Keratinocyte (primary cell): ENCODE data around the gene CIROP. TPM values are rescaled to one million over a fixed set of nuclear protein-coding genes. Genes with fewer than 3 reads are reported as not detected.

Source experiments
- DNase-seq: peaks from one replicate; pipeline ENCODE4 v3.0.0-alpha.2; 2011; ENCODE audit warnings: low read depth, missing footprints, low spot score
- FAIRE-seq: peaks from 2 replicates; lab custom pipeline; 2011; peaks lifted over from hg19 to GRCh38; lab: Jason Lieb, UNC
- H2AFZ ChIP-seq: 2 replicates; pipeline ENCODE4 v1.6.0; 2012; ENCODE audit warnings: low read length, control low read depth, inconsistent platforms; ENCODE audit not compliant: control insufficient read depth
- H3K27ac ChIP-seq: 2 replicates; pipeline ENCODE4 v1.5.1; 2011; ENCODE audit warnings: low read length; ENCODE audit not compliant: control insufficient read depth, insufficient read depth
- H3K27me3 ChIP-seq: 3 replicates; pipeline ENCODE4 v1.6.0; 2011; ENCODE audit warnings: low read length; ENCODE audit not compliant: control insufficient read depth, insufficient read depth; ENCODE audit errors: extremely low read depth
- H3K36me3 ChIP-seq, 2 experiments: 2 replicates in 1 of 2; 3 replicates in 1 of 2; pipeline ENCODE4 v1.5.1; 2011; ENCODE audit warnings: low read length in 2 of 2, mild to moderate bottlenecking in 1 of 2; ENCODE audit not compliant: control insufficient read depth in 2 of 2, insufficient read depth in 2 of 2; ENCODE audit errors: extremely low read depth in 1 of 2
- H3K4me1 ChIP-seq: 3 replicates; pipeline ENCODE4 v1.5.1; 2011; ENCODE audit warnings: low read length; ENCODE audit not compliant: control insufficient read depth, insufficient read depth; ENCODE audit errors: extremely low read depth
- H3K4me2 ChIP-seq: 3 replicates; pipeline ENCODE4 v1.6.0; 2011; ENCODE audit warnings: low read depth, low read length; ENCODE audit not compliant: control insufficient read depth, insufficient read depth; ENCODE audit errors: extremely low read depth
- H3K4me3 ChIP-seq, 3 experiments: fragments of 200-600 bp in 1 of 3; sonication (generic) in 1 of 3; 2 replicates in 2 of 3; 3 replicates in 1 of 3; pipeline ENCODE4 v1.5.1; 2011 to 2016; ENCODE audit warnings: low read length in 3 of 3, mild to moderate bottlenecking in 3 of 3, control low read depth in 2 of 3, inconsistent platforms in 1 of 3, low read depth in 1 of 3, mixed read lengths in 1 of 3, mixed run types in 1 of 3, moderate library complexity in 1 of 3; ENCODE audit not compliant: control insufficient read depth in 2 of 3, insufficient read depth in 2 of 3; ENCODE audit errors: extremely low read depth in 1 of 3
- H3K79me2 ChIP-seq: 2 replicates; pipeline ENCODE4 v1.6.0; 2012; ENCODE audit warnings: low read length; ENCODE audit not compliant: control insufficient read depth, insufficient read depth
- H3K9ac ChIP-seq: 3 replicates; pipeline ENCODE4 v1.6.0; 2011; ENCODE audit warnings: low read length; ENCODE audit not compliant: control insufficient read depth, insufficient read depth; ENCODE audit errors: extremely low read depth
- H3K9me1 ChIP-seq: 3 replicates; pipeline ENCODE4 v1.6.0; 2011; ENCODE audit warnings: low read length; ENCODE audit not compliant: control insufficient read depth, insufficient read depth; ENCODE audit errors: extremely low read depth
- H3K9me3 ChIP-seq: 2 replicates; pipeline ENCODE4 v1.5.1; 2012; ENCODE audit warnings: low read depth, low read length; ENCODE audit not compliant: control insufficient read depth
- H4K20me1 ChIP-seq: 3 replicates; pipeline ENCODE4 v1.6.0; 2011; ENCODE audit warnings: low read length; ENCODE audit not compliant: control insufficient read depth, insufficient read depth; ENCODE audit errors: extremely low read depth
- EZH2 ChIP-seq: IDR thresholded peaks from one replicate; pipeline ENCODE4 v1.6.1; 2012; ENCODE audit warnings: inconsistent platforms, mild to moderate bottlenecking, low read length, moderate library complexity
- dilution Hi-C: fragments of 300-500 bp; cut with MboI; formaldehyde crosslinking; loops from one replicate; pipeline ENCODE4 v1.7.0; 2020; ENCODE audit warnings: low sequenced_read_pairs; ENCODE audit not compliant: extremely low pct_ligation_motif_present
- polyA plus RNA-seq, 5 experiments: library from polyadenylated mRNA; depleted of rRNA in 3 of 5; stranded (reverse) in 3 of 5; stranded (forward) in 1 of 5; unstranded in 1 of 5; fragments of >200 nt; gene quantifications; 1 replicate in 1 of 5; 2 replicates in 3 of 5; 3 replicates in 1 of 5; pipeline versions ENCODE4 v1.2.1 to v1.2.3, GENCODE V29; 2011 to 2012; ENCODE audit warnings: missing spikeins in 2 of 5, low read depth in 1 of 5, low replicate concordance in 1 of 5
- TF ChIP-seq, protein P1 (sequence below), 3 experiments: IDR thresholded peaks in 1 of 3; conservative IDR thresholded peaks in 1 of 3; optimal IDR thresholded peaks in 1 of 3; 2 replicates in 2 of 3; 3 replicates in 1 of 3; pipeline versions ENCODE3 to v1.5.1; 2011; ENCODE audit warnings: low read length in 3 of 3, mild to moderate bottlenecking in 3 of 3, moderate library complexity in 2 of 3, control low read depth in 1 of 3, inconsistent platforms in 1 of 3; ENCODE audit not compliant: insufficient read depth in 2 of 3; ENCODE audit errors: extremely low read depth in 1 of 3

Gene CIROP
- polyA plus RNA-seq, 1 donor (not counting 4 experiments of a cell fraction or from before 2014, with no cell fraction given) = not detected

DNA sequence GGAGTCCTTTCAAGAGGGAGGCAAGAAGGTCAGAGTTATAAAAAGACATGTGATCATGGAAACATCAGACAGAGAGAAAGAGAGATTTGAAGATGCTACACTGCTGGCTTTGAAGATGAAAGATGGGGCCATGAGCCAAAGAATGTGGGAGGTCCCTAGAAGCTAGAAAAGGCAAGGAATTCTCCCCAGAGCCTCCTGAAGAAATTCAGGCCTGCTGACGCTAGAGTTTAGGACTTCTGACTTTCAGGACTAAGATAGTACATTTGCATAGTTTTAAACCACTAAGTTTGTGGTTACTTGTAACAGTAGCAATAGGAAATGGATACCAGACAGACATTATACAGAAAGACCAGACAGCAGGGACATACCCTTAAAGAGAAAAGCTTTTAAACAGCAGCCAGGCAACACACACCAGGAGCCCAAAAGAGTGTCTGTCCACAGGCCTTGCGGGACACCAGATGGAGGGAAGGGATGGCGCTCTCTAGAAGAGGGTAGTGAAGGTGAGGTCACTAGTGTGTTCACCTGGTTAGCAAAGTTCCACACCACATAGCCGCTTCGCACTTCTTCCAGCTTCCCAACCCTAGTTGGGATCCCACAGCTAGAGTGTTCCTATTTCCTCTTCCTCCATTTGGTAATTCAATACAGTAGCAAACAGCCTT is 43.9 kb upstream of the CIROP start:
- FAIRE-seq = no peak
- peaks cover 9% of the 10 kb centered on the region for H3K4me1 ChIP-seq

DNA sequence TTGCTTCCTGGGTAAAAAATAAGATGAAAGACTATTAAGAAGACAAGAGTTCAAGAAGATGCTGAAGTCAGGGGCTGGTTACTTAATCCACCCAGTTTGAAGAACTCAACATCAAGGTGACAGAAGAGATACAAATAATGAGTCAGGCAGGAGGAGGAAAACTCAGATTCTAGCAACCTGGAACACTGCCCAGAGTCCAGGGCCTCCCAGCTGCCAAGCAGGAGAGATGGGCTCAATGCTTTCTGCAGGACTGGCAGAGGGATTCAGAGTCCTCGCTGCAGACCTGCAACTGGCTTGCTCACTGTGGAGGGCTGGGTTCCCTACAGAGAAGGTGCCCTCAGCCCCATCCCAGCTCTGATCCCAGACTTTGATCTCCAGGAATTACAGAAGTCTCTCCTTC is 42.9 kb upstream of the CIROP start:
- H3K9ac ChIP-seq = no peak overlapping the region
- dilution Hi-C loops = no loop called here
- no peak overlapping the region for H3K4me3 ChIP-seq
- no peak for TF ChIP-seq EZH2
- TF ChIP-seq, protein P1, sequence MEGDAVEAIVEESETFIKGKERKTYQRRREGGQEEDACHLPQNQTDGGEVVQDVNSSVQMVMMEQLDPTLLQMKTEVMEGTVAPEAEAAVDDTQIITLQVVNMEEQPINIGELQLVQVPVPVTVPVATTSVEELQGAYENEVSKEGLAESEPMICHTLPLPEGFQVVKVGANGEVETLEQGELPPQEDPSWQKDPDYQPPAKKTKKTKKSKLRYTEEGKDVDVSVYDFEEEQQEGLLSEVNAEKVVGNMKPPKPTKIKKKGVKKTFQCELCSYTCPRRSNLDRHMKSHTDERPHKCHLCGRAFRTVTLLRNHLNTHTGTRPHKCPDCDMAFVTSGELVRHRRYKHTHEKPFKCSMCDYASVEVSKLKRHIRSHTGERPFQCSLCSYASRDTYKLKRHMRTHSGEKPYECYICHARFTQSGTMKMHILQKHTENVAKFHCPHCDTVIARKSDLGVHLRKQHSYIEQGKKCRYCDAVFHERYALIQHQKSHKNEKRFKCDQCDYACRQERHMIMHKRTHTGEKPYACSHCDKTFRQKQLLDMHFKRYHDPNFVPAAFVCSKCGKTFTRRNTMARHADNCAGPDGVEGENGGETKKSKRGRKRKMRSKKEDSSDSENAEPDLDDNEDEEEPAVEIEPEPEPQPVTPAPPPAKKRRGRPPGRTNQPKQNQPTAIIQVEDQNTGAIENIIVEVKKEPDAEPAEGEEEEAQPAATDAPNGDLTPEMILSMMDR (optimal IDR thresholded peaks at IDR 0.05 in 1 of 3, IDR thresholded peaks at IDR 0.05 in 1 of 3, conservative IDR thresholded peaks at IDR 0.05 in 1 of 3; ENCODE audit: extremely low read depth in 1 of 3, insufficient read depth in 2 of 3, low read length in 3 of 3) = no peak
- H4K20me1 ChIP-seq = no peaks in the 10 kb centered on the region
- H3K27me3 ChIP-seq = no peaks in the 10 kb centered on the region
- no peaks in the 10 kb centered on the region for H3K9me3 ChIP-seq
- DNase-seq (no peak), FAIRE-seq (no peak)
- peaks cover 4 to 7% of the 10 kb centered on the region in 2 experiments for H3K36me3 ChIP-seq
- no peak overlapping the region for H3K27ac ChIP-seq
- no peaks in the 10 kb centered on the region for H3K9me1 ChIP-seq
- no peak overlapping the region for H2AFZ ChIP-seq
- no peaks in the 10 kb centered on the region for H3K79me2 ChIP-seq
- peaks cover 6% of the 10 kb centered on the region for H3K4me1 ChIP-seq
- no peak overlapping the region for H3K4me2 ChIP-seq

More for the DNA sequence above, 43.9 kb upstream of the CIROP start:
- Histone ChIP-seq H2AFZ (no peak overlapping the region), H3K4me2 (no peak overlapping the region), H3K9me3 (no peaks in the 10 kb centered on the region), H3K9ac (no peak overlapping the region), H3K9me1 (no peaks in the 10 kb centered on the region), H3K27ac (no peak overlapping the region), H3K27me3 (no peaks in the 10 kb centered on the region), H4K20me1 (no peaks in the 10 kb centered on the region), H3K4me3 (no peak overlapping the region), H3K79me2 (no peaks in the 10 kb centered on the region), H3K36me3 (peaks cover 0 to 6% of the 10 kb centered on the region in 2 experiments)
- dilution Hi-C loops = no loop called here
- DNase-seq = no peak
- no peak for TF ChIP-seq EZH2
- TF ChIP-seq, protein P1 (optimal IDR thresholded peaks at IDR 0.05 in 1 of 3, IDR thresholded peaks at IDR 0.05 in 1 of 3, conservative IDR thresholded peaks at IDR 0.05 in 1 of 3; ENCODE audit: extremely low read depth in 1 of 3, insufficient read depth in 2 of 3, low read length in 3 of 3) = no peak
